ENCODE data around the gene COL9A1. TPM values are rescaled to one million over a fixed set of nuclear protein-coding genes. Genes with fewer than 3 reads are reported as not detected.

Gene COL9A1
- total RNA-seq, 1 experiment from 2014 or later: 7.8 TPM

DNA sequence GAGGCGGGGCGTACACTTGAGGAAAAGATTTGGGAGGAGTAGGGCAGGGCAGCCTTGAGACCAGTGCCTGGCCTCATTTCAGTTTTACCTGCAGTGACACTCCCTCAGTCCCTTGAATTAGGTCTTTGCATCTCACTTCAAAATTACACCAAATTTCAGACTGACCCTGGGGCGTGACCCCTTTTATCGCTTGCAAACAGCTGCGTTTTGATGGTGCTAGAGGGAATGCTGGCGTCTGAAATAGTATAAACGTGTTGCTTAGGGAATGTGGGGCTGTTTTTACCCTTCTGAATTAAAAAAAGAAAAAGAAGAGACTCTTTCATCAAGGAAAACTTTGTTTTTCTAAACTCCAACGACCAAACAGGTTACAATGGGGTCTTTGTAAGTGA, 21.0 kb downstream of the COL9A1 start:
- Histone ChIP-seq H3K4me1 (ENCODE audit: insufficient read depth, low read length) (no peaks in the 10 kb centered on the region; the same call in 1 of the 2 replicates), H4K5ac (ENCODE audit: insufficient read length, low read depth, low read length) (no peak overlapping the region), H2BK20ac (ENCODE audit: low read depth, low read length, poor library complexity, severe bottlenecking) (no peak overlapping the region), H2BK12ac (ENCODE audit: insufficient read length, low read depth, low read length) (no peak overlapping the region), H2AFZ (ENCODE audit: low read length) (no peak overlapping the region), H3K18ac (ENCODE audit: insufficient read length, low read depth, low read length) (no peak overlapping the region), H3K4me2 (ENCODE audit: insufficient read depth, insufficient read length, low read length) (peak overlapping the region; percentile 63), H2BK15ac (ENCODE audit: low read depth, low read length) (no peak overlapping the region), H3K4ac (ENCODE audit: low read depth, low read length) (no peak overlapping the region), H2BK5ac (ENCODE audit: insufficient read length, low read length) (no peak overlapping the region), H3K79me1 (ENCODE audit: insufficient read depth, low read depth, low read length, poor library complexity, severe bottlenecking) (no peaks in the 10 kb centered on the region), H4K91ac (ENCODE audit: insufficient read length, low read depth, low read length) (no peak overlapping the region), H3K56ac (ENCODE audit: insufficient read length, low read depth, low read length) (no peak overlapping the region), H3K9ac (ENCODE audit: extremely low read depth, insufficient read length, low read length) (no peak overlapping the region), H3K9me3 (ENCODE audit: control insufficient read depth, low read depth, low read length) (no peaks in the 10 kb centered on the region), H4K8ac (replicated peaks; ENCODE audit: insufficient read length, low read depth, low read length) (no peak overlapping the region), H3K23ac (ENCODE audit: insufficient read length, low read depth, low read length) (no peak overlapping the region), H2AK5ac (ENCODE audit: insufficient read length, low read length) (no peak overlapping the region), H3K27me3 (ENCODE audit: insufficient read depth, low read length) (peaks cover 10% of the 10 kb centered on the region; the same call in 1 of the 2 replicates), H4K20me1 (ENCODE audit: control insufficient read depth, insufficient read depth, insufficient read length) (no peaks in the 10 kb centered on the region), H3K23me2 (ENCODE audit: insufficient read length, low read depth, low read length, poor library complexity, severe bottlenecking) (peaks cover 9% of the 10 kb centered on the region), H3K27ac (ENCODE audit: insufficient read length, low read depth, low read length) (no peak overlapping the region), H3K79me2 (ENCODE audit: insufficient read depth, low read length) (no peaks in the 10 kb centered on the region), H3T11ph (ENCODE audit: low read length) (no peak overlapping the region), H2BK120ac (ENCODE audit: low read depth, low read length, poor library complexity, severe bottlenecking) (no peak overlapping the region), H3K14ac (ENCODE audit: insufficient read depth, low read length) (no peak overlapping the region)
- Mint-ChIP-seq H3K9me3 (peaks cover 6 to 8% of the 10 kb centered on the region in 2 experiments; a peak in 4 of 5 replicates), H3K36me3 (ENCODE audit: insufficient read depth in 1 of 3, low read depth in 3 of 3) (peaks cover 0 to 6% (median 6%) of the 10 kb centered on the region in 3 experiments; a peak in 4 of 7 replicates), H3K4me1 (peaks cover 11 to 18% of the 10 kb centered on the region in 2 experiments), H3K4me3 (peak overlapping the region; percentile 76 to 86), H3K27ac (no peak overlapping the region), H3K27me3 (ENCODE audit: low read depth) (peaks cover 60% of the 10 kb centered on the region)
- WGBS (ENCODE audit: extremely low coverage, insufficient read length, low lambda C conversion rate): no CpG with 5 or more reads among the region's 8 CpGs
- DNase-seq: no peak
- TF ChIP-seq, protein P1, sequence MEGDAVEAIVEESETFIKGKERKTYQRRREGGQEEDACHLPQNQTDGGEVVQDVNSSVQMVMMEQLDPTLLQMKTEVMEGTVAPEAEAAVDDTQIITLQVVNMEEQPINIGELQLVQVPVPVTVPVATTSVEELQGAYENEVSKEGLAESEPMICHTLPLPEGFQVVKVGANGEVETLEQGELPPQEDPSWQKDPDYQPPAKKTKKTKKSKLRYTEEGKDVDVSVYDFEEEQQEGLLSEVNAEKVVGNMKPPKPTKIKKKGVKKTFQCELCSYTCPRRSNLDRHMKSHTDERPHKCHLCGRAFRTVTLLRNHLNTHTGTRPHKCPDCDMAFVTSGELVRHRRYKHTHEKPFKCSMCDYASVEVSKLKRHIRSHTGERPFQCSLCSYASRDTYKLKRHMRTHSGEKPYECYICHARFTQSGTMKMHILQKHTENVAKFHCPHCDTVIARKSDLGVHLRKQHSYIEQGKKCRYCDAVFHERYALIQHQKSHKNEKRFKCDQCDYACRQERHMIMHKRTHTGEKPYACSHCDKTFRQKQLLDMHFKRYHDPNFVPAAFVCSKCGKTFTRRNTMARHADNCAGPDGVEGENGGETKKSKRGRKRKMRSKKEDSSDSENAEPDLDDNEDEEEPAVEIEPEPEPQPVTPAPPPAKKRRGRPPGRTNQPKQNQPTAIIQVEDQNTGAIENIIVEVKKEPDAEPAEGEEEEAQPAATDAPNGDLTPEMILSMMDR (conservative IDR thresholded peaks at IDR 0.05): no peak

Measured in H9 (cell line).